Endothelial cell of umbilical vein (primary cell): ENCODE results near the gene SLC15A3. TPM values are rescaled to one million over a fixed set of nuclear protein-coding genes. Genes with fewer than 3 reads are reported as not detected.

Experiments used
- BruUV-seq: library from RNA; stranded (reverse); fragments of 400-500 nt; replicated peaks from 2 replicates; lab custom pipeline; 2021; lab: Mats Ljungman, UMichigan
- CTCF ChIA-PET: fragments of 300-600, 350-600 bp; sonication (Branson Sonifier 250); formaldehyde crosslinking; loops from one replicate; lab custom pipeline; 2021; ENCODE audit warnings: antibody characterized with exemption, inconsistent platforms; lab: Charles Lee
- POLR2A ChIA-PET: fragments of 300-600, 350-600 bp; sonication (Branson Sonifier 250); formaldehyde crosslinking; loops from one replicate; lab custom pipeline; 2021; ENCODE audit warnings: antibody characterized with exemption, inconsistent platforms; lab: Charles Lee
- DNase-seq: peaks from one replicate; pipeline ENCODE4 v3.0.0-alpha.2; 2011; ENCODE audit warnings: low read depth, low spot score
- FAIRE-seq: peaks from 2 replicates; lab custom pipeline; 2011; peaks lifted over from hg19 to GRCh38; lab: Jason Lieb, UNC
- H2AFZ ChIP-seq: 2 replicates; pipeline ENCODE4 v1.6.0; 2012; ENCODE audit warnings: low read depth, low read length, control low read depth, inconsistent platforms
- H3K27ac ChIP-seq: 2 replicates; pipeline ENCODE4 v1.5.1; 2011; ENCODE audit warnings: low read depth, mild to moderate bottlenecking, control low read depth, low read length, moderate library complexity; ENCODE audit not compliant: insufficient read depth
- H3K27me3 ChIP-seq, 2 experiments: 2 replicates each; pipeline versions ENCODE4 v1.6.0 to v1.6.1; 2011; ENCODE audit warnings: low read length in 2 of 2, mixed read lengths in 1 of 2; ENCODE audit not compliant: control insufficient read depth in 2 of 2, insufficient read depth in 2 of 2
- H3K36me3 ChIP-seq, 2 experiments: 2 replicates in 1 of 2; 3 replicates in 1 of 2; pipeline ENCODE4 v1.5.1; 2011; ENCODE audit warnings: low read length in 2 of 2, mild to moderate bottlenecking in 1 of 2, moderate library complexity in 1 of 2; ENCODE audit not compliant: control insufficient read depth in 2 of 2, insufficient read depth in 2 of 2; ENCODE audit errors: extremely low read depth in 1 of 2
- H3K4me1 ChIP-seq: 3 replicates; pipeline ENCODE4 v1.5.1; 2011; ENCODE audit warnings: mild to moderate bottlenecking, low read length; ENCODE audit not compliant: control insufficient read depth, insufficient read depth; ENCODE audit errors: extremely low read depth
- H3K4me2 ChIP-seq: 2 replicates; pipeline ENCODE4 v1.6.1; 2011; ENCODE audit warnings: low read length, control low read depth, mixed read lengths; ENCODE audit not compliant: insufficient read depth
- H3K4me3 ChIP-seq, 3 experiments: fragments of 200-600 bp in 1 of 3; sonication (generic), shearing (Covaris generic) in 1 of 3; replicated peaks in 1 of 3; 2 replicates each; pipeline ENCODE4 v1.5.1; 2011 to 2016; ENCODE audit warnings: control low read depth in 3 of 3, low read length in 3 of 3, mild to moderate bottlenecking in 2 of 3, inconsistent platforms in 1 of 3, low read depth in 1 of 3, moderate library complexity in 1 of 3; ENCODE audit not compliant: insufficient read depth in 1 of 3
- H3K79me2 ChIP-seq: 2 replicates; pipeline ENCODE4 v1.6.0; 2012; ENCODE audit warnings: low read length, inconsistent platforms; ENCODE audit not compliant: control insufficient read depth, insufficient read depth
- H3K9ac ChIP-seq: replicated peaks from 2 replicates; pipeline ENCODE3; 2011; ENCODE audit warnings: low read length, control low read depth; ENCODE audit not compliant: insufficient read depth; ENCODE audit errors: extremely low read depth
- H3K9me1 ChIP-seq: replicated peaks from 3 replicates; pipeline ENCODE4 v1.6.0; 2011; ENCODE audit warnings: mild to moderate bottlenecking, low read length; ENCODE audit not compliant: control insufficient read depth, insufficient read depth; ENCODE audit errors: extremely low read depth
- H3K9me3 ChIP-seq: replicated peaks from 2 replicates; pipeline ENCODE4 v1.5.1; 2012; ENCODE audit warnings: low read length, inconsistent platforms; ENCODE audit not compliant: control insufficient read depth, insufficient read depth
- H4K20me1 ChIP-seq: replicated peaks from 2 replicates; pipeline ENCODE3; 2011; ENCODE audit warnings: mild to moderate bottlenecking, low read length; ENCODE audit not compliant: control insufficient read depth, insufficient read depth; ENCODE audit errors: extremely low read depth
- CTCF ChIP-seq, 2 donors: IDR thresholded peaks; 1 replicate in 1 of 2; 2 replicates in 1 of 2; pipeline ENCODE4 v1.5.1; 2011; ENCODE audit warnings: low read length in 2 of 2, mild to moderate bottlenecking in 2 of 2, moderate library complexity in 2 of 2, control low read depth in 1 of 2, inconsistent platforms in 1 of 2, low read depth in 1 of 2; ENCODE audit not compliant: insufficient read depth in 1 of 2; ENCODE audit errors: extremely low read depth in 1 of 2
- EZH2 ChIP-seq: IDR thresholded peaks from 2 replicates; pipeline ENCODE4 v1.6.1; 2012; ENCODE audit warnings: borderline replicate concordance, low read depth, mild to moderate bottlenecking, moderate library complexity, low read length, inconsistent platforms; ENCODE audit not compliant: severe bottlenecking
- FOS ChIP-seq: IDR thresholded peaks from 2 replicates; pipeline ENCODE4 v1.6.1; 2011; ENCODE audit warnings: mild to moderate bottlenecking, low read length, moderate library complexity, borderline replicate concordance; ENCODE audit not compliant: insufficient read depth
- GATA2 ChIP-seq: IDR thresholded peaks from 2 replicates; pipeline ENCODE4 v1.7.0; 2011; ENCODE audit warnings: low read depth, mild to moderate bottlenecking, moderate library complexity, mixed read lengths, low read length; ENCODE audit not compliant: insufficient read length, insufficient read depth
- JUN ChIP-seq: IDR thresholded peaks from 2 replicates; pipeline ENCODE4 v1.6.1; 2011; ENCODE audit warnings: borderline replicate concordance, low read depth; ENCODE audit not compliant: insufficient read length, insufficient read depth
- MYC ChIP-seq: IDR thresholded peaks from one replicate; pipeline ENCODE4 v1.6.1; 2011; ENCODE audit warnings: mild to moderate bottlenecking, low read depth, low read length
- POLR2A ChIP-seq: IDR thresholded peaks from 2 replicates; pipeline ENCODE4 v1.6.1; 2012; ENCODE audit warnings: low read depth, mild to moderate bottlenecking, control low read depth, low read length
- POLR2AphosphoS5 ChIP-seq: IDR thresholded peaks from 2 replicates; pipeline ENCODE4 v1.6.1; 2012; ENCODE audit warnings: low read depth, mild to moderate bottlenecking, control low read depth, low read length, moderate library complexity; ENCODE audit not compliant: insufficient read depth
- dilution Hi-C: fragments of 300-500 bp; cut with MboI; formaldehyde crosslinking; loops from one replicate; pipeline ENCODE4 v1.15.0; 2019; ENCODE audit warnings: low sequenced_read_pairs; ENCODE audit not compliant: extremely low pct_ligation_motif_present
- intact Hi-C: fragments of 100-400 bp; cut with micrococcal nuclease; formaldehyde crosslinking; loops from one replicate; pipeline ENCODE4 v1.10.0; 2022
- polyA plus RNA-seq, 4 experiments: library from polyadenylated mRNA; depleted of rRNA in 3 of 4; stranded (reverse) in 3 of 4; unstranded in 1 of 4; fragments of >200 nt; gene quantifications; 2 replicates each; pipeline versions ENCODE4 v1.2.1 to v1.2.3, GENCODE V29; 2011 to 2012; ENCODE audit warnings: missing spikeins in 1 of 4
- total RNA-seq: library from RNA; stranded (reverse); gene quantifications from 2 replicates; pipeline ENCODE4 v1.2.3, GENCODE V29; 2021
- TF ChIP-seq, protein P1 (sequence below): IDR thresholded peaks from 2 replicates; pipeline ENCODE4 v1.6.1; 2011; ENCODE audit not compliant: insufficient read depth, insufficient read length

SLC15A3 gene
- total and polyA plus RNA-seq, 2 donors (not counting 3 experiments of a cell fraction or from before 2014, with no cell fraction given) = 3.3 to 4.4 TPM

- Histone ChIP-seq H3K9me1 (no peaks in the 10 kb centered on the region), H3K27ac (no peak overlapping the region), H3K36me3 (peaks cover 0 to 16% of the 10 kb centered on the region in 2 experiments), H4K20me1 (no peaks in the 10 kb centered on the region), H3K4me1 (peaks cover 8% of the 10 kb centered on the region), H3K4me2 (no peak overlapping the region), H3K27me3 (no peaks in the 10 kb centered on the region), H3K4me3 (no peak overlapping the region), H3K9ac (no peak overlapping the region), H2AFZ (no peak overlapping the region), H3K79me2 (no peaks in the 10 kb centered on the region), H3K9me3 (no peaks in the 10 kb centered on the region)
- ChIA-PET CTCF (interaction anchor here (1.0 kb wide), 1 partner anchor 49 kb away, joined by 3 read pairs; no protein-coding TSS in a partner anchor), POLR2A (no interaction called here)
- no TSS peak for BruUV-seq
- no peak for FAIRE-seq
- dilution Hi-C loops (no loop called here), intact Hi-C loops (loop anchor here (1.0 kb wide), 1 partner anchor 31 kb away; the partner anchor contains the start of gene PRPF19)
- TF ChIP-seq MYC (no peak), GATA2 (no peak), FOS (no peak), CTCF (IDR thresholded peaks at IDR 0.05; ENCODE audit: extremely low read depth in 1 of 2, insufficient read depth in 1 of 2, low read depth in 1 of 2, low read length in 2 of 2) (no peak), POLR2A (no peak), JUN (no peak), POLR2AphosphoS5 (no peak), EZH2 (no peak)
- TF ChIP-seq, protein P1, sequence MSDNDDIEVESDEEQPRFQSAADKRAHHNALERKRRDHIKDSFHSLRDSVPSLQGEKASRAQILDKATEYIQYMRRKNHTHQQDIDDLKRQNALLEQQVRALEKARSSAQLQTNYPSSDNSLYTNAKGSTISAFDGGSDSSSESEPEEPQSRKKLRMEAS = no peak
- peak; percentile 40 for DNase-seq
Measured at GRCh38 chr11:60937144-60937527, 14.8 kb downstream of the SLC15A3 start.
